Hypothalamus (tissue), 51 donors: ENCODE results near the gene ETV3L.
A peak's percentile ranks its signal among the peaks of the same experiment; 100 is the strongest.

Experiments
- DNase-seq, 51 donors: peaks; one replicate each; lab custom pipeline; 2025; lab: John Stamatoyannopoulos, UW

ETV3L gene

DNA sequence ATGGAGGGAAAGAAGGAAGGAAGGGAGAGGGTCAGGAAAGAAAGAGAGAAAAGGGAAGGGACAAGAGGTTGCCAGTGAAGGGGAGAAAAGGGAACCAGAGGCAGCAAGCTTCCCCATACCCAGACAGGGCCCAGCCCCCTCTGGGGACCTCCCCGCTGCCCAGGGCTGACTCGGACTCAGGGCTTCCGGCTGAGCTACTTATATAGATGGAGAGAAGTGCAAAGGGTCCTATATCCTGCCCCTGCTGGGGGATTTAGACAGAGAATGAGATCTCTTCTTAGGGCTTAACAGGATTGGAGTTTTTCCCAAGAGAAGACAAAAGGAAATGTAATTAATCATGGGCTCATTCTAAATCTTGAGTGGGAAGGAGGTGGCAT, at the start of gene ETV3L:
TSS of gene ETV3L (minus strand) at position 176 of the 377 bp plus-strand sequence. CDS start 285 bp downstream, outside the sequence.
- DNase-seq, result peak in 2 of 51 donors; percentile 7 to 8

DNA sequence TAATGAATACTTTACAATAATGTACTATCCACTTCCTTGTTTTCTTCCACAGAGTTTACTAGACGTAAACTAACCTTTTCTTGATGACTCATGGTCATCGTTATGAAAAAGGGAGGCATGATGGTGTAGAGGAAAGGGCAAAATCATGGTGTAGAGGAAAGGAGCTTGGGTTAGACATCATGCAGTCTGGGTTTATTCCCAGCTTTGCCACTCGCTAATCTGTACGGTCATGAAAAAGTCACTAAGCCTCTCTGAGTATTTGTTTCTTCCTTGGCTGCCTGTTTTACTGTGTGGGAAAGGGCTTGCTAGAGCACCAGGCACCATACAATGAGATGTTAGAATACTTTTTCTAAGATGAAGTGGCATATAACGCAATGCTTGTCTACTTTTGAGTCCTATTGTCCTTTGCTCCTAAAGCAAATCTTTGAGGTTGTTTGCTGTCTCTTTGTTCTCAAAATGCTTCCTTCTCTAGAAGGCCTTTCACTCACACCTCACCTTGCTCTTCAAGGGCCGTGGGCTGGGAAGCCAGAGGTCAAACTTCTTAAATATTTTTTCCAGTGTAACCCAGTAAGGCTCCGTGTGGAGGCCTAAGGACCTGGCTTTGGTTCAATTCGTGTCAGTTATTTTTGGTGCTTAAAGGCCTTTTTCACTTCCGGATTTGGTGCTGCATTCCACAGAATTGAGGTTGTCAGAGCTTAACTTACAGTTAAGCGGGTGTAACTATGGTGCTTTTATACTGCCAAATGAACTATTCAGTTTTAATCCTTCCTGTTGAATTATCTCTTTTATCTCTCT, 48.5 kb upstream of the ETV3L start:
- peak in 1 of 51 donors; percentile 5 for DNase-seq

DNA sequence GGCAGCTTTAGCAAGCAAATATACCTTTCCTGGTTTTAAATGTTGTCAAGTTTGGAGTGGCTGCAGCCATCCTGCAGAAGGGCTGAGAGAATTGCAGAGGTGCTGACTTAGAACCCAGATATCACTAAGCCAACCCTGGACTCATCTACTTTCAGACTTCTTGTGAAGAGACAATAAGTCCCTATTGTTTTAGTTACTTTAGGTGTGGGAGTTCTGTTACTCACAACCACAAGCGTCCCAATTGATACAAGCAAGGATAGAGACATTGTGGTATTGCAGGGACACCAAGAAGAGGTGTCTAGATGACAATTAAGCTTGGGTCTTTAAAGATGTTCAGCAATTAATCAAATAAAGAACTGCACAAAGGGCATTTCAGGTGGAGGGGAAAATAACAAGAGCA, 47.4 kb upstream of the ETV3L start:
- no peak for DNase-seq

DNA sequence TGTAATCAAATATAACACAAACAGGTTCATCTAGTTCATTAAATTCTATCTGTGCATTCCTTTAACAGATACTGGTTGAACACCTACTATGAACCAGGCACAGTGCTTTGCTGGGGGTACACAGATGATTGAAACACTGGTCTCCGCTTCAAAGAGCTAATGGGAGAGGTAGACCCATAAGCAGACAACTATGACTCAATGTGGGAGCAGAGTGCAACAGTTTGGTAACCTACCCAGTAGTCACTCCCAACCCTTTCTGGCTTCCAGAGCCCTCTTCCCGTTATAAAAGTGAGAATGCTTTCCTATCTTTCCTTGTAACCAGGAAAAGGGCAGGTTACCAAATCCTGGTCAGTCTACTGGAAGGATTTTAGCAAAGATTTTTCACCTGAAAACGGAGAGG, 46.6 kb upstream of the ETV3L start:
- DNase-seq, result no peak

- no peak for DNase-seq
Measured at GRCh38 chr1:157145076-157145475, 45.5 kb upstream of the ETV3L start.

DNA sequence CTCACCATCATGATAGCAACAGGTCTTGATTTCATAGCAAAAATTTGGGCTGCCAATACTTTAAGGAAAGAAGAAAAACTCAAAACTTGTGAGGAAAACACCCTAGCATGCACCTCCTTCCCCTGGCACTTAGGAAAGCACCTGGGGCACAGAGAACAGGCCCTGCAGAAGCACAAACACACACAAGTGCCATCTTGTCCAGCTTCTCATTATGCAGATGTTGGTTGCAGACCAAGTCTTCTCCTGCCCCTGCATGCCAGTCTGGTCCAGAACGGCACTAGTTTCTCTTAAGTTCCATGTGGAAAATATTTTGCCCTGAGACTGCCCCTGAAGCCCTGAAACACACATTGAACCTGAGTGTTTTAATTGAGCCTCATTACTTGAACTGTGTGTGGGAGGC, 44.9 kb upstream of the ETV3L start:
- no peak for DNase-seq

GRCh38 chr1:157142765-157143423, 43.3 kb upstream of the ETV3L start:
- no peak for DNase-seq

- DNase-seq, result no peak
Measured at GRCh38 chr1:157142201-157142600, 42.6 kb upstream of the ETV3L start.

GRCh38 chr1:157141212-157141855, 41.7 kb upstream of the ETV3L start:
- no peak for DNase-seq

GRCh38 chr1:157140063-157140588, 40.5 kb upstream of the ETV3L start:
- no peak for DNase-seq

- peak in 1 of 51 donors; percentile 52 for DNase-seq
Measured at GRCh38 chr1:157139052-157139715, 39.6 kb upstream of the ETV3L start.

DNA sequence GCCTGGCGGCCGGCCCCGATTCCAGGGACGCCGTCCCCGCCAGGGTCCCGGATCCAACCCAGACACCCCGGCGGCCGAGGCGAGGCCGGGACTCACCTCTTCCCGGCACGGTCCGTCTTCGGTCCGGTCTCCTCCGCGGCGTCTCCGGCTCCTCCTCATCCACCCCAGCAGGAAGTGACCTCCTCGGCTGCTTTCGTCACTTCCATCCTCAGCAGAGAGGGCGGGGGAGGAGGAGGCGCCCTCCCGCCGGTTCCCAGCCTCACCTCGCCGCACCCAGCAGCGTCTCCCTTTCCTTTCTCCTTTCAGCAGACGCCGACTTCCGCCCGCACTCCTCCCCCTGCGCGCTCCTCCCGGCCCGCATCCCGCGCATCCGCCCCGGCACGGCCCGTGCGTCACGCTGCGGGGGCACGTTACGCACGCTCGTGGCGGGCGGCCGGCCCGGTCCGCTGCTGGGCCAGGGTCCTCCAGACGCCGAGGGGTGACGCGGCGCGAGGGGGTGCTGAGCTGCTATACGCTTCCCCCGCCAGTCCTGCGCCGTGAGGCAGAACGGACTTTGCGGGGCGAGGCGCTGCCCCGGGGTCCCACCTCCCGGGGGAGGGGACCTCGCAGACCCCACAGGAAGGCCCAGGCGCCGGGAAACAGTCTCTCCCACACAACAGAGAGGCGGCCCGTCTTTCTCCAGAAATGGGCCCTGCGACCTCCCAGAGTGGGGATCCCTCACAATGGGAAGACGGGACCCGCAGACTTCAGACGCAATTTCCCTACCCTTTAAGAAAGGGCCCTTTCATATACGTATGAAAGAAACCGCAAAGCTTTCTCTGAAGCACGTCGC, 38.8 kb upstream of the ETV3L start, which contains the start of gene ETV3:
TSS of gene ETV3 (minus strand) at position 176 of the 832 bp plus-strand sequence. CDS start 2,043 bp downstream, outside the sequence.
- DNase-seq, result peak in 50 of 51 donors; percentile 30 to 91 (median 82)

GRCh38 chr1:157137408-157138219, 38.0 kb upstream of the ETV3L start:
- no peak for DNase-seq

- no peak for DNase-seq
Measured at GRCh38 chr1:157137046-157137407, 37.4 kb upstream of the ETV3L start.

GRCh38 chr1:157136133-157136532, 36.5 kb upstream of the ETV3L start:
- no peak for DNase-seq

GRCh38 chr1:157135646-157136045, 36.0 kb upstream of the ETV3L start:
- no peak for DNase-seq

DNA sequence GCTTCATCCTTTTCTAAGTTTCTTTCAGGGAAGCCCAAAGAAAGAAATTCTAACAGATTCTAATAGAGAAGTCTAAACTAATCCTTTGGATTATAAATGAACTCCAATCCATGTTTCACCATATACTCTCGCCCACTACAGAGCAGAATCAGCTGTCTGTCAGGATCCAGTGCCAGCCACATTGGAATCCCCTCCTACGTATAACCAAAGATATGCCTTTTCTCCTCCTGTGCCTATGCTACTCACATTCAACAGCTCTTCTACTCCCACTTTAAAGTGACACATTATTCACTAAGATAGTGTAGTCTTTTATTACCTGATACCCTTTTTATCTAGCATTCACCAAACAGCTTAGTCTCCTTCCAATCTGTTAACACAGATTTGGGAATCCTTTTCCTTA, 35.5 kb upstream of the ETV3L start:
- DNase-seq, result no peak

DNA sequence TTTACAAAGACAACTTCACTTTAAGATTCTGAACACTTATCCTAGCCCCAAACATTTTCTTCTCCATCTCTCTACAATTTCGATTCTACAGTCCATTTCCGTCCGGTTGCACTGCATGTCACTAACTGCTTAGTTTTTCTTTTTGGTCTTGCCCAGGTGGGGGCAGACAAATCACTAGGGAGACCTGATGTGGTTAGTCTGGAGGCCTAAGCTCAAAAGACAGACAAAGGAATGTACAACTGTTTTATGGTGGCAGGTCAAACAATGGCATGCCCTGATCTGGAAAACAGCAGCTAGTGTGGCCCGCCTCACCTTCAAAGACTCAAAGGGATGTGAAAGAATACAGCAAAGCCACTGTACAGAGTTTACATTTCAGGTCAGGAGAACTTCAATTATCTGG, 34.8 kb upstream of the ETV3L start:
- DNase-seq, result no peak

GRCh38 chr1:157133426-157133825, 33.8 kb upstream of the ETV3L start:
- no peak for DNase-seq
